Measurements from ENCODE around the gene EPOP. TPM values are rescaled to one million over a fixed set of nuclear protein-coding genes. Genes with fewer than 3 reads are reported as not detected.

The EPOP gene
- total and polyA plus RNA-seq, 2 experiments from 2014 or later, result 0.37 to 0.93 TPM

GRCh38 chr17:38673707-38674013, 1.1 kb downstream of the EPOP start:
- Histone ChIP-seq H3K27ac (no peak overlapping the region), H3K27me3 (peaks cover 69% of the 10 kb centered on the region), H4K20me1 (ENCODE audit: insufficient read depth, poor library complexity, severe bottlenecking) (no peaks in the 10 kb centered on the region), H3K36me3 (replicated peaks; ENCODE audit: insufficient read depth, low read depth) (no peaks in the 10 kb centered on the region), H3K4me2 (peak overlapping the region; percentile 99), H3K4me3 (no peak overlapping the region), H3K79me2 (no peaks in the 10 kb centered on the region), H3K4me1 (ENCODE audit: insufficient read depth) (peaks cover 10% of the 10 kb centered on the region), H2AFZ (peak overlapping the region; percentile 82), H3K9me2 (replicated peaks; ENCODE audit: insufficient read depth) (no peaks in the 10 kb centered on the region), H3K9me3 (ENCODE audit: low read depth) (no peaks in the 10 kb centered on the region)
- TF ChIP-seq, protein P1, sequence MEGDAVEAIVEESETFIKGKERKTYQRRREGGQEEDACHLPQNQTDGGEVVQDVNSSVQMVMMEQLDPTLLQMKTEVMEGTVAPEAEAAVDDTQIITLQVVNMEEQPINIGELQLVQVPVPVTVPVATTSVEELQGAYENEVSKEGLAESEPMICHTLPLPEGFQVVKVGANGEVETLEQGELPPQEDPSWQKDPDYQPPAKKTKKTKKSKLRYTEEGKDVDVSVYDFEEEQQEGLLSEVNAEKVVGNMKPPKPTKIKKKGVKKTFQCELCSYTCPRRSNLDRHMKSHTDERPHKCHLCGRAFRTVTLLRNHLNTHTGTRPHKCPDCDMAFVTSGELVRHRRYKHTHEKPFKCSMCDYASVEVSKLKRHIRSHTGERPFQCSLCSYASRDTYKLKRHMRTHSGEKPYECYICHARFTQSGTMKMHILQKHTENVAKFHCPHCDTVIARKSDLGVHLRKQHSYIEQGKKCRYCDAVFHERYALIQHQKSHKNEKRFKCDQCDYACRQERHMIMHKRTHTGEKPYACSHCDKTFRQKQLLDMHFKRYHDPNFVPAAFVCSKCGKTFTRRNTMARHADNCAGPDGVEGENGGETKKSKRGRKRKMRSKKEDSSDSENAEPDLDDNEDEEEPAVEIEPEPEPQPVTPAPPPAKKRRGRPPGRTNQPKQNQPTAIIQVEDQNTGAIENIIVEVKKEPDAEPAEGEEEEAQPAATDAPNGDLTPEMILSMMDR (IDR thresholded peaks at IDR 0.05; ENCODE audit: poor library complexity), result no peak
- TF ChIP-seq EZH2phosphoT487 (IDR thresholded peaks at IDR 0.05; ENCODE audit: low read depth, severe bottlenecking, unreplicated experiment) (peak; percentile 92), EZH2 (IDR thresholded peaks at IDR 0.05; ENCODE audit: borderline replicate concordance) (peak; percentile 97)
- 2% methylated on average over 21 of the region's 41 CpGs for WGBS (ENCODE audit: low lambda C conversion rate, missing lambda C conversion rate)
- peak; percentile 57 for DNase-seq (ENCODE audit: low spot score)

DNA sequence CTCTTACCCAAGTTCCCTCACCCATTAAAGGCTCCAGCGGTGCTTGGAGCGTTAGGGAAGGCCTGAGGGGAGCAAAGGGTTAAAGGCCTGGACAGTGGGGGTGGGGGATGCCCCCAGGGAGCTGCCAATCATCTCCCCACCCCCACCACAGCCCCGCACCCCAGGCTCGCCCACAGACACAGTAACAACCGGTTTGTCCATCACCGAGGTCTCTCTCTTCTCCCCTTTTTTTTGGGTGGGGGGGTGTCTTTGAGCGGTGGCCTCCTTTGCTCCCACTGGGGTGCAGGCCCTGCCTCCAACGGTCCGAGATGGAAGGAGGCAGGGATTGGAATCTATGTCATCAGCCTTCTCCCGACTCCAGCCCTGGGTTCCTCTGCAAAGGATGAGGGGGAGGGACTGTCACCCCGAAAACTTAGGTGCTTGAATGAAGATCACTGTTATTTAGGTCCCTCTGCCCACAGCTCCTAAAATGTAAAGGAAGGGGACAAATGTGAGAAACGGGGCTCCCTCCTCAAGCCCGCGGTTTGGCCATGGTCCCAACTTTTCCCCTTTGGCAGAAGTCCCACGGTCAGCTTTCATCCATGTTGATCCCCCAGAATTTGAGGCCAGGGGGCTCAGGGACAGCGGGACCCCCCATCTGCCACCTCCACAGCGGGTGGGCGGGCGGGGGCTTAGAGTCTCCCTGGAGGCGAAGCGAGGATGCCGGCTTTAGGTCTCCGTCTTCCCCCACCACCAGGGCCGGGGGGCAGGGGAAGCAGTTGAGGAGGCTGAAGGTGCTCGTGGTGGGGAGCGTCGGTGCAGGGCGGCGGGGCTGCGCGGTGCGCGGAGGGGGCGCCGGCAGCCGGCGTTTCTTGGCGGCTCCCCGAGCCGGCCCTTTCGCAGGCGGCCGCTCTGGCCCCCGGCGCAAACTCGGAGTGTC, 1.7 kb downstream of the EPOP start:
- Histone ChIP-seq H3K4me3 (no peak overlapping the region), H3K9me3 (ENCODE audit: low read depth) (no peaks in the 10 kb centered on the region), H3K79me2 (no peaks in the 10 kb centered on the region), H3K27me3 (peaks cover 75% of the 10 kb centered on the region), H3K4me2 (peak overlapping the region; percentile 99), H3K27ac (no peak overlapping the region), H3K9me2 (replicated peaks; ENCODE audit: insufficient read depth) (no peaks in the 10 kb centered on the region), H2AFZ (peak overlapping the region; percentile 82), H4K20me1 (ENCODE audit: insufficient read depth, poor library complexity, severe bottlenecking) (no peaks in the 10 kb centered on the region), H3K36me3 (replicated peaks; ENCODE audit: insufficient read depth, low read depth) (no peaks in the 10 kb centered on the region), H3K4me1 (ENCODE audit: insufficient read depth) (peaks cover 10% of the 10 kb centered on the region)
- 5% methylated on average over 31 of the region's 46 CpGs for WGBS (ENCODE audit: low lambda C conversion rate, missing lambda C conversion rate)
- TF ChIP-seq EZH2phosphoT487 (IDR thresholded peaks at IDR 0.05; ENCODE audit: low read depth, severe bottlenecking, unreplicated experiment) (peak; percentile 66), EZH2 (IDR thresholded peaks at IDR 0.05; ENCODE audit: borderline replicate concordance) (peak; percentile 87)
- TF ChIP-seq, protein P1 (IDR thresholded peaks at IDR 0.05; ENCODE audit: poor library complexity), result no peak
- no peak for DNase-seq (ENCODE audit: low spot score)

- Histone ChIP-seq H3K4me2 (peak overlapping the region; percentile 25), H3K36me3 (replicated peaks; ENCODE audit: insufficient read depth, low read depth) (no peaks in the 10 kb centered on the region), H3K27me3 (peaks cover 79% of the 10 kb centered on the region), H3K4me3 (no peak overlapping the region), H3K79me2 (no peaks in the 10 kb centered on the region), H3K27ac (no peak overlapping the region), H3K9me2 (replicated peaks; ENCODE audit: insufficient read depth) (no peaks in the 10 kb centered on the region), H2AFZ (no peak overlapping the region), H3K9me3 (ENCODE audit: low read depth) (no peaks in the 10 kb centered on the region), H4K20me1 (ENCODE audit: insufficient read depth, poor library complexity, severe bottlenecking) (no peaks in the 10 kb centered on the region), H3K4me1 (ENCODE audit: insufficient read depth) (peaks cover 10% of the 10 kb centered on the region)
- WGBS (ENCODE audit: low lambda C conversion rate, missing lambda C conversion rate), result 37% methylated on average over 12 of the region's 12 CpGs
- DNase-seq (ENCODE audit: low spot score), result no peak
- TF ChIP-seq EZH2phosphoT487 (IDR thresholded peaks at IDR 0.05; ENCODE audit: low read depth, severe bottlenecking, unreplicated experiment), result no peak
- peak; percentile 37 for TF ChIP-seq EZH2 (IDR thresholded peaks at IDR 0.05; ENCODE audit: borderline replicate concordance)
- TF ChIP-seq, protein P1 (IDR thresholded peaks at IDR 0.05; ENCODE audit: poor library complexity), result no peak
Observed at GRCh38 chr17:38671939-38672720, 2.6 kb downstream of the EPOP start.
